Epithelial cell of esophagus (primary cell): ENCODE results near the gene MAL.

Source experiments
- DNase-seq: peaks from one replicate; pipeline ENCODE4 v3.0.0; 2010; ENCODE audit warnings: low read depth
- H3K4me3 ChIP-seq: 2 replicates; pipeline ENCODE4 v1.5.1; 2011; ENCODE audit warnings: mild to moderate bottlenecking, low read length, control low read depth
- TF ChIP-seq, protein P1 (sequence below): IDR thresholded peaks from 2 replicates; pipeline ENCODE4 v1.5.1; 2011; ENCODE audit warnings: low read depth, mild to moderate bottlenecking, low read length, control low read depth, inconsistent platforms; ENCODE audit not compliant: insufficient read depth; ENCODE audit errors: missing control alignments

Gene MAL

DNA sequence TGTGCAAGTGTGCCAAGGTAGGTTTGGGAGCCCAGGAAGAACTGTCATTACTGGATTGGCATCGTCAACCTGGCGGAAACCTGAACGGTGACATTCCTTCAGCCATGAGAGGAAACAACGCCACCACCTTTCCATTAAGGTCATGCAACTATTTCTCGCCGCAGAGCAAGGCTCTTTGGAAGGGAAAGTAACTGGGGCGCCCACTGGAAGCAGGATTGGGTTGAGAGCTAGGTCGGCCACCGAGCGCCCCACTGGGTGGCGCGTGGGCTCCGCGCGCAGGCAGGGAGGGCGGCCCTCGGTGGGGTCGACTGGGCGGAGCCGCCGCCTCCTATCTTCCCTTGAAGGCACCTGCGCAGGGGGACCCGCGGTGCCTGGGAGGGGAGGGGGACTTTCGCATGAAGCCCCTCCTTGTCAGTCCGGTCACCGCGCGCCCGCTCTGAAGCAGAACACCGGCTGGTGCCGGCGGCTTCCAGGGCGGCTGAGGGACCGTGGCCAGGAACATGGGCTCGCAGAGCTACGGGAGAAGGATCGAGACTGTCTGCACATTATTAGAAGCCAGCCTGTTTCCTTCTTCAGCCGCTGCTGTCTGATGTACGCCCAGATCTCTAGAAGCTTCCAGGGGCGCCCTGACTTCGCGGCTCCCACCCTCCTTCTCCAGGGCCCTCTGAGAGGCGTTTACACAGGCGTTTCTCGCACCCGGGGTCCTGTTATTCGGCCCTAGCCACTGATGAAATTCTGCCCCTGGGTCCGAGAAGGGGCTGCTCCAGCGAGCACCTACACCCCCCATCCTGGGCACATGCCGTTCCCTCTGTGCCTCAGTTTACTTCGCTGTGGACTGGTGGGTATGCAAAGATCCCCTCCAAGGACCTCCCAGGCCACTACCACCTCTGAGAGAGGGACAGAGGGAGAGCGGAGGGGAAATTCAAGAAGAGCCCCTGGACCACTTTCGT, 27.3 kb upstream of the MAL start:
- DNase-seq: no peak
- TF ChIP-seq, protein P1, sequence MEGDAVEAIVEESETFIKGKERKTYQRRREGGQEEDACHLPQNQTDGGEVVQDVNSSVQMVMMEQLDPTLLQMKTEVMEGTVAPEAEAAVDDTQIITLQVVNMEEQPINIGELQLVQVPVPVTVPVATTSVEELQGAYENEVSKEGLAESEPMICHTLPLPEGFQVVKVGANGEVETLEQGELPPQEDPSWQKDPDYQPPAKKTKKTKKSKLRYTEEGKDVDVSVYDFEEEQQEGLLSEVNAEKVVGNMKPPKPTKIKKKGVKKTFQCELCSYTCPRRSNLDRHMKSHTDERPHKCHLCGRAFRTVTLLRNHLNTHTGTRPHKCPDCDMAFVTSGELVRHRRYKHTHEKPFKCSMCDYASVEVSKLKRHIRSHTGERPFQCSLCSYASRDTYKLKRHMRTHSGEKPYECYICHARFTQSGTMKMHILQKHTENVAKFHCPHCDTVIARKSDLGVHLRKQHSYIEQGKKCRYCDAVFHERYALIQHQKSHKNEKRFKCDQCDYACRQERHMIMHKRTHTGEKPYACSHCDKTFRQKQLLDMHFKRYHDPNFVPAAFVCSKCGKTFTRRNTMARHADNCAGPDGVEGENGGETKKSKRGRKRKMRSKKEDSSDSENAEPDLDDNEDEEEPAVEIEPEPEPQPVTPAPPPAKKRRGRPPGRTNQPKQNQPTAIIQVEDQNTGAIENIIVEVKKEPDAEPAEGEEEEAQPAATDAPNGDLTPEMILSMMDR: no peak
- H3K4me3 ChIP-seq: no peak overlapping the region

DNA sequence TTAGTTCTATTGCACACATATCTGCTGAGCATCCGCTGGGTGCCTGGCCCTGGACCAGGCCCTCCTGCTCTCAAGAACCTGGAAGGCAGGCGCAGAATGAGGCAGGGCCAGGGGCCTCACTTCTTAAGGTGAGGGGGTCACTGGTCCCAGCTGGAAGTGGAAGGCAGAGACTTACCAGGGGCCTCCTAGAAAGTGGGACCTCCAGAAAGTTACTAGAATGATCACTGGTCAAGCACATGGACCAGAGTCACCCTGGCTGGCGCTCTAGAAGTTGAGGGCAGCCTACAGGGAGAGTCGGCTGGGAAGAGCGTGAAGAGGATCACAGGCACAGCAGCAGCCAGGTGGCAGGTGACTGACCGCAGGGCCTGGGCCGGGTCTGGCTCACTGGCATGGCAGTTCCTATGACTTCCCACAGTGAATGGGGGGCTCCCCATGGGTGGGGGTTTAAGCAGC, 26.1 kb upstream of the MAL start:
- no peak overlapping the region for H3K4me3 ChIP-seq
- no peak for DNase-seq
- TF ChIP-seq, protein P1: no peak

DNA sequence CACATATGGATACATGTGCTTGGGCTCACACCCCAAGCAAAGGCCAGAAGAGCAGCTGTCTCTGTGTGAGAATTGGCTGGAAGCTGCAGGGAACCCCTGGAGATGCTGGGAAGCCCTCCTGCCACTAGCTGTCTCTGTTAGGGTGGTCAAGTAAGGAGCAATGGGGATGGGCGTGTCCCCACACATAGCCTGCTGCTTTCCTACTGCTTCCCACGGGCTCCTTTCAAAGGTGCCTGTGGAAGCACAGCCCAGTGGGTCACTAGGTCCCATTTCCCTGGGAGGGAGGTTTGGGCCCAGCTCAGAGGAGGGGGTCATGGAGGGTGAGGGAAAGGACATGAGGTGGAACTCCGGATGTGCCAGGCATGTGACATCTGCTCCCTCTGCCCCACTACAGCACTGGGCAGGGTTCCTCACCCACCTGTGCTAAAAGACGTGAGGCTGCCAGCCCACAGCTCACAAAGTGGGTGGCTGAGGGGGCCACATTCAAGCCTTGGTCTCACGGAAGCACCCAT, 24.4 kb upstream of the MAL start:
- DNase-seq: no peak
- H3K4me3 ChIP-seq: no peak overlapping the region
- TF ChIP-seq, protein P1: no peak

DNA sequence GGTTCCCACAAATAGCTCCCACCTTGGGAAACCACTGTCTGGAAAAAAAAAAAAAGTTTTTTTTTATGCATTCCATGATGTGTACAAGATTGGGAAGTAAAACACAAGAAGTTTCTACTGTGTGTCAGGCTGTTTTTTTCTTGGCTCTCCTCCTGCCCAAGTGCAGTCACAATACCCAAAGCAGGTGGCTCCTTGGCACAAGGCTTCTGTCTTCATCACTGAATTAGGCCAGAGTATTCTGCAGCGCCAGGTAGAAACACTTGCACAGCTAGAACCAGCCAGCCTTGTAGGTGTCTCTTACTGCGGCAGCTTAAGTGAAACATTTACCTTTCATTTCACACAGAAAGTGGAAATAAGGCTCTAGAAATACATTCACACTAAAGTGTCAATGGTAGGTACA, 23.8 kb upstream of the MAL start:
- TF ChIP-seq, protein P1: no peak
- no peak for DNase-seq

DNA sequence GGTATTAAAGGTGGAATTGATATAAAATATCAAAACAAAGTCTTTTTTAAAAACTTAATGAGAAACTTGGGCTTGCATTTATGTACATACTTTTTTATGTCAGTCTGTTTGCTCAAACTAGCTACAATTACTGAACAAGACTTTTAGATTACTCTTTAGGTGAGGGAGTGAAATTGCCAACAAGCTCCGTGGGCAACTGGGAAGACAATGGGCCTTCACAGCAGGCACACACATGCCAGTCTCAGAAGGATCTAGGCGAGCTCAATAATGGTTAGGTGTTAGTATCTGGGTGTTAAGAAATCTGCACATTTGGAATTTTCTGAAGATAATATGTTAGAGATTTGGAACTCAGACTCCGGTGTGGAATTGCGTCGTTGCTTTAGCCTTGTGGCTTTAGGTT, 23.0 kb upstream of the MAL start:
- no peak for DNase-seq
- TF ChIP-seq, protein P1: no peak
- H3K4me3 ChIP-seq: no peak overlapping the region

More for the DNA sequence above, 23.8 kb upstream of the MAL start:
- H3K4me3 ChIP-seq: no peak overlapping the region

DNA sequence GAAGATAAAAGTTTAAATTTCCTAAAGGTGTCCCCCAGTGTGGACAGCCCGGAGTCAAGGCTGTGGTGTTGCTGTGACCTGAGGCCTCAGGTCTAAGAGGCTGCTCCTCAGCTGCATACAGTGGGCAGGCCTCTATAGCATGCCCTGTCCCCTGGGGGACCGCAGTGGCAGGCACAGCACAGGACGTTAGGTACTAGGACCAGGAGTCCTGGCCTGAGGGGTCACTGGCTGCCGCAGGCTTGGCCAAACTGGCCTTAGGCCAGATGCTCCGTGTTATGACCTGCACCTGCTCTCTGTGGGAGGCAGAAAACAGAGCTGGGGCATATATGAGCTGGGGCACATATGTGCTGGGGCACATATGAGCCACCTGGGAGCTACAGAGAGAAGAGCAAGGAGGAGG, 21.2 kb upstream of the MAL start:
- DNase-seq: no peak
- TF ChIP-seq, protein P1: no peak
- H3K4me3 ChIP-seq: no peak overlapping the region
